ENCODE data around the gene CBX6. TPM values are rescaled to one million over a fixed set of nuclear protein-coding genes. Genes with fewer than 3 reads are reported as not detected.

Gene CBX6
- total and polyA plus RNA-seq, 2 of the 8 experiments (the other 6 are each of a cell fraction or from before 2014, with no cell fraction given) = 10.6 to 27.5 TPM

- Histone ChIP-seq H4K5ac (ENCODE audit: insufficient read length, low read depth, low read length) (no peak overlapping the region), H4K8ac (ENCODE audit: extremely low read depth, insufficient read depth, low read length) (no peak overlapping the region), H2BK120ac (replicated peaks; ENCODE audit: low read depth, low read length) (no peak overlapping the region), H4K91ac (replicated peaks; ENCODE audit: insufficient read length, low read length) (no peak overlapping the region), H2BK20ac (ENCODE audit: low read length) (no peak overlapping the region), H3K79me1 (ENCODE audit: low read depth, low read length) (peaks cover 3% of the 10 kb centered on the region; the same call in 1 of the 2 replicates), H3K4me1 (replicated peaks in 1 of 4; ENCODE audit: control insufficient read depth in 3 of 4, insufficient read depth in 4 of 4, low read length in 3 of 4) (peaks cover 0 to 6% (median 2%) of the 10 kb centered on the region in 4 experiments; a peak in 2 of 7 replicates), H3K79me2 (ENCODE audit: control insufficient read depth in 1 of 2, insufficient read depth in 2 of 2, low read length in 2 of 2) (no peaks in the 10 kb centered on the region), H3K4me2 (ENCODE audit: insufficient read depth in 1 of 2, low read depth in 2 of 2, low read length in 2 of 2) (no peak overlapping the region), H3K14ac (ENCODE audit: insufficient read length) (no peak overlapping the region), H3K18ac (ENCODE audit: extremely low read depth, low read length) (no peak overlapping the region), H3K23me2 (ENCODE audit: low read depth, low read length) (no peaks in the 10 kb centered on the region), H3K9me3 (ENCODE audit: insufficient read depth in 2 of 2, low read depth in 1 of 2, low read length in 1 of 2) (no peaks in the 10 kb centered on the region), H4K20me1 (replicated peaks in 1 of 2; ENCODE audit: control insufficient read depth in 1 of 2, insufficient read depth in 2 of 2, low read length in 2 of 2) (no peaks in the 10 kb centered on the region), H2AFZ (ENCODE audit: low read length) (no peak overlapping the region), H3K27ac (ENCODE audit: low read depth, low read length) (no peak overlapping the region), H3K23ac (ENCODE audit: insufficient read length) (no peak overlapping the region), H3K36me3 (ENCODE audit: control insufficient read depth in 2 of 4, insufficient read depth in 4 of 4, low read length in 3 of 4) (no peaks in the 10 kb centered on the region), H2BK15ac (ENCODE audit: low read length) (no peak overlapping the region), H3K9ac (replicated peaks in 1 of 4; ENCODE audit: extremely low read depth in 1 of 4, low read depth in 3 of 4, low read length in 3 of 4) (no peak overlapping the region), H3K4ac (replicated peaks; ENCODE audit: insufficient read length, low read depth, low read length) (no peak overlapping the region), H2BK12ac (ENCODE audit: low read depth, low read length) (no peak overlapping the region), H3K4me3 (ENCODE audit: extremely low read depth in 1 of 4, insufficient read depth in 2 of 4, low read depth in 3 of 4, low read length in 4 of 4) (no peak overlapping the region), H3K27me3 (replicated peaks in 1 of 4; ENCODE audit: control insufficient read depth in 3 of 4, extremely low read depth in 1 of 4, insufficient read depth in 3 of 4, low read length in 3 of 4) (no peaks in the 10 kb centered on the region; a peak in 1 of 7 replicates), H2BK5ac (ENCODE audit: low read depth, low read length) (no peak overlapping the region; the same call in 1 of the 2 replicates), H3K56ac (replicated peaks; ENCODE audit: insufficient read length, low read depth, low read length) (no peak overlapping the region), H2AK5ac (ENCODE audit: low read depth, low read length) (no peak overlapping the region)
- DNase-seq (ENCODE audit: low read depth in 1 of 2, low spot score in 2 of 2) (peak; percentile 61 to 88), FAIRE-seq (peak; percentile 91)
- CTCF ChIA-PET (ENCODE audit: partially characterized antibody) = interaction anchor here (0.7 to 6.8 kb wide), 15 partner anchors 8 to 159 kb away, joined by 3 to 53 read pairs (median 4); no protein-coding TSS in a partner anchor
- POLR2A ChIA-PET (ENCODE audit: partially characterized antibody) = interaction anchor here (1.2 kb wide), 1 partner anchor 492 kb away, joined by 3 read pairs; no protein-coding TSS in a partner anchor
- 33% methylated on average over 4 of the region's 4 CpGs; no CpG with 5 or more reads in 1 of the 2 experiments for WGBS, 2 experiments (ENCODE audit: extremely low coverage in 1 of 2, insufficient coverage in 1 of 2, insufficient read length in 1 of 2, insufficient replicate concordance in 2 of 2, low coverage in 1 of 2, low lambda C conversion rate in 2 of 2, missing lambda C conversion rate in 1 of 2)
- TF ChIP-seq NANOG (IDR thresholded peaks at IDR 0.05; ENCODE audit: insufficient read depth, low read depth, low read length, poor library complexity, severe bottlenecking) = no peak
- peak; percentile 60 to 69 for TF ChIP-seq RAD21 (IDR thresholded peaks at IDR 0.05 in 1 of 2, conservative IDR thresholded peaks at IDR 0.05 in 1 of 2; ENCODE audit: low read depth in 2 of 2, low read length in 2 of 2)
- TF ChIP-seq CTCF (IDR thresholded peaks at IDR 0.05; ENCODE audit: control extremely low read depth in 1 of 3, insufficient read depth in 1 of 3, low read depth in 1 of 3, low read length in 3 of 3) = peak; percentile 88 to 96 (median 95)
- peak; percentile 77 for TF ChIP-seq TEAD4 (IDR thresholded peaks at IDR 0.05; ENCODE audit: low read depth, low read length)
- TF ChIP-seq RXRA (IDR thresholded peaks at IDR 0.05; ENCODE audit: insufficient read depth, low read depth, low read length) = no peak
- peak; percentile 90 to 94 for TF ChIP-seq SIN3A (conservative IDR thresholded peaks at IDR 0.05 in 1 of 2, IDR thresholded peaks at IDR 0.05 in 1 of 2; ENCODE audit: low read depth in 1 of 2, low read length in 2 of 2)
- peak; percentile 56; the same call in 1 of the 2 replicates for TF ChIP-seq GABPA (IDR thresholded peaks at IDR 0.05; ENCODE audit: borderline replicate concordance, insufficient read depth, low read length)
- peak; percentile 41; the same call in 1 of the 2 replicates for TF ChIP-seq MAX (IDR thresholded peaks at IDR 0.05)
- peak; percentile 58 for TF ChIP-seq SAP30 (IDR thresholded peaks at IDR 0.05; ENCODE audit: insufficient read depth, insufficient replicate concordance, low read length)
Measured at GRCh38 chr22:38824585-38824984, 47.4 kb downstream of the CBX6 start.
